ENCODE data around the gene UTS2B.

UTS2B gene, protein sequence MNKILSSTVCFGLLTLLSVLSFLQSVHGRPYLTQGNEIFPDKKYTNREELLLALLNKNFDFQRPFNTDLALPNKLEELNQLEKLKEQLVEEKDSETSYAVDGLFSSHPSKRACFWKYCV

DNA sequence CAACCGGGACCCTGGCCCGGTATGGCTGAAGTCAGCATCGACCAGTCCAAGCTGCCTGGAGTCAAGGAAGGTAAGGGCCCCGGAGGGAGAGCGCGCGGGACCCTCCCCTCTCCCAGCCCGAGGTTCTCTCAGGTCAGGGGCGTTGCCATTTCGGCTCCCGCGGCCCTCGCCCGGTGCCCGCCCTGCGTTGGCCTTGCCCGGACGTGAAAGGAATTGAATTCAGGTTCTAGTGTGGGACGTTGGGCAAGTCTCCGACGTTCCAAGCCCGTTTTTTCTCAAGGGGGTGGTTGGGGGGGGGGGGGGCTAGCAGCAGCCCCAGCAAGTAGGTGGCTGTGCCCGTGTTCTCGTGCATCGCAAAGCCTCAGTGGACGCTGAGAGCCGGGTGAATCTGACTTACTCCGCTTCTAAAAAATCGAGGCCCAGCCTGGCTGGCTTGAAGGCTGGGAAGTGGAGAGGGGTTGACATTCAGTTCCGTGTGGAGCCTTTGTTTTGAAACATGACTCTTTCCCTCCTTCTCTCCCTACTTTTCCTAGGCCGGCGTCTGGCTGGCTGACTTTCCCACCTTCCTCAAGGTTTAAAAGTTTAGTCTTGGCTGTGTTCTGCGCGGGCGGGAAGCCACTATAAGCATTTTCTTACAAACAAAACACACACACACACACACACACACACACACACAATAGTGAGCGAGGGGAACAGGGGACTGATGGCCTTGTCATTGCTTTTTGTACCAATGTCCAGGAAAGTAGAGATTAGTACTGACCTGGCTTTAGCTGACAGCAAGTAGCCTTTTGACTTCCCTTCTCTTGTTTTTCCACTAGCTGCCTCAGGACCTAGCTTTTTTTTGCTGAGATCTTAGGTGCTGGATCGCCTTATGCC, at the start of gene UTS2B:
Gene UTS2B, minus strand, starts transcription at position 873 of the 876 bp plus-strand sequence. CDS start 48,337 bp downstream, outside the sequence.
- peak; percentile 71 for DNase-seq

- no peak for DNase-seq
Measured at GRCh38 chr3:191380001-191380400, 49.7 kb upstream of the UTS2B start.

DNA sequence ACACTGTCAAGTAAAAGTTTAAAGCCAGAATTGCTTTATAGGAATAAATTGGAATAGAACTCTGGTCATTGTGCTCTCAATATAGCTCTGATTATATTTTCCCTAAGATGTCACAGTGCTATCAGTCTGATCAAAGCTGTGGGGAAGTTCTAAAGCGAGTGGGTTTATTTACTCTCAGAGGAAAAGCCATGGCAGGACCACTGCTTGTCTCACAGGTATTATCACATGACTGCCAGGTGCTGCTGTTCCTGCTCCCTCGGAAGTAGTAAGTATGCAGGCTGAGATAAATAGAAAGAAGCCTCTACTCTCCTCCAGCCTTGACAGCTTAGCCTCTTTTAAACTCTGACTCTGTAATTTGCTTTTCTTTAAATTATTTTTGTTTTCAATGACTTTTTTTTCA, 49.1 kb upstream of the UTS2B start:
- no peak for DNase-seq

- no peak for DNase-seq
Measured at GRCh38 chr3:191378142-191378812, 48.0 kb upstream of the UTS2B start.

DNA sequence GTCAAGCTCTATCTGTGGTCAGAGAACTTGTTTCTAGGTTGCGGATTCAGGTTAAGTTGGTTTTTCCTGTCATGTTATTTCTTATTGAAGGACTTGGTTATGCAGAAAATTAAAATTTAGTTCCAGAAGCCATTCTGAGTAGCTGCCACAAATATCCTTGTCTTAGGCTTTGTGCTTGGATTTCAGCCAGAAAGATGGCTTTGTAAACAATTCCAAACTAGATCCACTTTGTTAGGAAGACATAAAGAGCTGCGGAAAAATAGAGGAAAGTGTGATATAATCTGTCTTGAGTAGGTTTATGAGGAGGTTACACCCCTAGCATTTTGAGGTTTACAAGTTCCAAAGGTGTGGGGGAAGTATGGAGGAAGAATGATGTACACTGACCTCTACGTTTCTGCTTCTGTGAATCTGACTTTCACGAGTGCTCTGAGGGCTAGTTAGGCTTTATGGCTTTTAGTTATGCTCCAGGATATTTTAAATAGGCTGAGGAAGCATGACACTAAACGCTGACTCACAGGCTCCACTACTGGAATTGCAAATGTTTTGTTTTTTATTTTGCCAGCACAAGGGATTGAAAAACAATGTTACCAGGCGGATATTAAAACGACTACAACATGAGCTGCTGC, 46.3 kb upstream of the UTS2B start:
- no peak for DNase-seq

DNA sequence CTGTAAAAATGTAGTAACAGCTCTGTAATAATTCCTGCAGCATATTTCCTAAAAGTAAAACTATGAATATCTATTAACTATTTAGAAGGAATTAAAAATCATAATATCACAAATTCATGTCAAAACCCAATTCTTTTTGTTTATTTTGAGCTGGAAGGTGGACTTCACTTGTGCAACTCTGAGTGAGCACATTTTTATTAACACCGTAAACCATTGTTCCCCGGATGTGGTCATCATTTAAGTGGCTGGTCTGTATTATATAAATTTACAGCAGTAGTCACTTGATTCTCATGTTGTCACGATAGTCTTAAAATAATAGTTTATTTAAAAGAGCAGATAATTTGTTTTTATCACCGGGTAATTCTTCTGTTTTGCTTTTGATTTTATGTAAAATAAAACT, 43.0 kb upstream of the UTS2B start:
- no peak for DNase-seq

- no peak for DNase-seq
Measured at GRCh38 chr3:191372122-191372521, 41.8 kb upstream of the UTS2B start.

DNA sequence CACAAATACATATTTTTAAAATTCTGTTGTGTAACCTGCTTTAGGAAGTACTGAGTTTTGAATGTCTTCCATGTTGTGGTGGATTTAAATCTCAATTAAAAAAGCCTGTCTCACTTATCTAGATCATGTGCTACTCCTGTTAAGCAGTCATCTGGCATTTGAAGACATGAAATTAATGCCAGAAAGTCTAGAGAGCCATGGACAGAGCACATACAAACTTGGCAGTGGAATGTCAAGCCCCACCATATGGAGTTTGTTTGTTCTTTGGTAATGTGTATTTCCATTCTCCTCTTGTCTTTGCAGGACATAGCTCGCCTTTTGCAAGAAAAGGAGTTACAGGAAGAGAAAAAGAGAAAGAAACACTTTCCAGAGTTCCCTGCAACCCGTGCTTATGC, 39.3 kb upstream of the UTS2B start:
- no peak for DNase-seq

DNA sequence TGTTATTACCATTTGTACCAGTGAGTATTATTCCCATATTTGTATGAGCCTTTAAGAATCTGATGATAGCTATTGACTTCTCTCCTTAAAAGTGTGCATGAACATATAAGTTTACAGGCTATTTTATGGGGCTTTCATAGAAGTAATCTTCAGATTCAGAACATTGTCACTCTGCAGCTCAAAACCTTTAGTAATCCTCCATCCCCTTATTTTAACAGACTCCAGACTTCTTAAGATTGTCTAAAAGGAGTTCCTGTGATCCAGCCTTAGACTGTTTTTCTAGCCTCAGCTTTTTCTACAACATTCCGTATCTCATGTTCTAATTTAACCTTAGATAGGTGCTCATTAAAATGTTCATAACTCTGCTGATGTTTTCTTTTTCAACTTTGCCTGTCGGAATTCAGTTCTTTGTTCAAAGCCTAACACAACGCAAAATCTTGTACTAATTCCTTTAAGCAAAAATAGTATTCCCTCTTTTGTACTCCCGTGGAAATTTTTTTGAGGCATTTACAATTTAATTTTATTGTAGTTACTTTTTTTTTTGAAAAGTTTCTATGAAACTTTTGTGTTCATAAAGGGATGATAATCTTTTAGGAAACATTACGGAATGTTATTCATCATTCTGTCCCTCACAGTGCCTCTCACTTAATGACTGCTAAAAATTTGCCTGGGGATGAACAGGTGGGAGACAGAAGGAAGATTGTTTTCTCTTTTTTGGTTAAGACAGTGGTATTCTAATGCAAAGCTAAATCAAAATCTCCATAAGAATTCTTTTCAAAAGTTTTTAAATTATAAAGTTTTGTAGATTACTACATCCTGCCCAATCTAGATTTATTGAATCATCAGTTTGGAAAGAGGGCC, 38.7 kb upstream of the UTS2B start:
- no peak for DNase-seq

GRCh38 chr3:191366675-191367074, 36.3 kb upstream of the UTS2B start:
- DNase-seq, result no peak

- DNase-seq, result no peak
Measured at GRCh38 chr3:191363221-191363620, 32.9 kb upstream of the UTS2B start.

- DNase-seq, result no peak
Measured at GRCh38 chr3:191362524-191363090, 32.3 kb upstream of the UTS2B start.

DNA sequence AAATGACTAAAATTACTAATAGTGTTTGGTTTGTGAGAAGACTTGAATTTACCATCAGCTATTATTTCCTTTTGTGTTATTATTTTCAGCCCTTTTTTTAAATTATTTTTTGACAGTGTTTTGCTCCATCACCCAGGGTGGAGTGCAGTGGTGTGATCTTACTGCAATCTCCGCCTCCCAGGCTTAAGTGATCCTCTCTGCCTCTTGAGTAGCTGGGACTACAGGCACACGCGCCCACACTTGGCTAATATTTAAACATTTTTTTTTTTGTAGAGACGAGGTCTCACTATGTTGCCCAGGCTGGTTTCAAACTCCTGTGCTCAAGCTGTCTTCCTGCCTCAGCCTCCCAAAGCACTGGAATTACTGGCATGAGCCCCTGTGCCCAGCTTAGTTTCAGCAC, 31.7 kb upstream of the UTS2B start:
- DNase-seq, result no peak

DNA sequence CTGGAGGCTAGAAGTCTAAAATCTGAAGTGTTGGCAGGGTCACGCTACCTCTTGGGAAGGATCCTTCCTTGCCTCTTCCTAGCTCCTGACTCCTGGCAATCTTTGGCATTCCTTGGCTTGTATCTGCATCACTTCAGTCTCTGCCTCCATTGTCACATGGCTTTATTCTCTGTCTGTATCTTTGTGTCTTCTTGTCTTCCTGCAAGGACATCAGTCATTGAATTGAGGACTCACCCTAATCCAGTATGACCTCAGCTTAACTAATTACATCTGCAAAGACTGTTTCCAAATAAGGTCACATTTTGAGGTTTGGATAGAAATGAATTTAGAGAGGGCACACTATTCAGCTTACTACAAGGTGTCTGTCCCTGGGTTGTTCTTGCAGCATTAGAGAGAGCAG, 31.1 kb upstream of the UTS2B start:
- DNase-seq, result no peak

DNA sequence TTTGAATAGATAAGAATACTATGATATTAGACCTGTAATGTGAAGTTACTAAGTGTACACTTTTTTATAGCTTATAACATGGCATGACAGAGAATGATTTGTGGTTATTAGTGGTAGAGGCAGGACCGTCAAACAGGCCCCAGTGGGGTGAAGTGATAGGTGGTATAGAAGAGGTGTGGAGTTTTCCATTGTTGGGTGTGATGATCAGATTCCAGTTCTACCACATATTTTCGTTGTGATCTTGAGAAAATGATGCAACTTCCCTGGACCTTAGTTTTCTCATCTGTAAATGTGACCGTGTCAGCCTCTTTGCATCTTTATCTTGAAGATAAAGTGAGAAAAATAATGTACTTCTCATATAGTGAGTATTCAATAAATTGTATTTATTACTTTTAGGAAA, 30.3 kb upstream of the UTS2B start:
- no peak for DNase-seq

DNA sequence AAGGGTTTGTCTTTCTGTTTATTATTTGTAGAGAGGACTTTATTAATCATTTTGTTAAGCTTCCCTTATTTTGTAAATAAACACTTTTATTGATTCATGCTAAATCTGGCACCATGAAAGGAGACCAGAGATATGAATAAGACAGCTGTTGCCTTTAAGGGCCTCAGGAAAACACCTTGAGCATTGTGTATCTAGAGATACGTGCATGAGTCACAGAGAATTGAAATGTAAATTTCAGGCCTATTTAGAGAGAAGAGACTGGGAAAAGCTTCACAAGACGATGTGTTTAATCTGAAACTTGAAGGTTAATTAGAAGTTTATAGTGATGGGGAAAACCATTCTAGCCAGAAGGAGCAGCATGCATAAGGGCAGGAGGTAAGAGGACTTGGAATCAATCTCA, 28.6 kb upstream of the UTS2B start:
- no peak for DNase-seq

DNA sequence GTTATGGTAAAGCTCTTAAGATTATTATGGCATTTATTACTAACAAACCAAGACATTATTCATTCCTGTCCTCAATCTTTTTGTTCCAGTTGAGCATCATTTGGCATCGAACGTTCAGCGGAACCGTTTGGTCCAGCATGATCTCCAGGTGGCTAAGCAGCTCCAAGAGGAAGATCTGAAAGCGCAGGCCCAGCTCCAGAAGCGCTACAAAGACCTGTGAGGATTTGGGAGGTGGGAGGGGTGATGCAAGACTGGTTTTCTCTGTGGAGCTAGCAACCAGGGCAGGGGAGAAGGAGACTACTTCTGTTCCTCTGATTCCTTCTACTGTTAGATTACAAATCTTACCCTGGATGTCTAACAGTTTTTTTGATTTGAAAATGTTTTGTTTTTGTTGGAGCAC, 27.6 kb upstream of the UTS2B start:
- DNase-seq, result no peak

DNA sequence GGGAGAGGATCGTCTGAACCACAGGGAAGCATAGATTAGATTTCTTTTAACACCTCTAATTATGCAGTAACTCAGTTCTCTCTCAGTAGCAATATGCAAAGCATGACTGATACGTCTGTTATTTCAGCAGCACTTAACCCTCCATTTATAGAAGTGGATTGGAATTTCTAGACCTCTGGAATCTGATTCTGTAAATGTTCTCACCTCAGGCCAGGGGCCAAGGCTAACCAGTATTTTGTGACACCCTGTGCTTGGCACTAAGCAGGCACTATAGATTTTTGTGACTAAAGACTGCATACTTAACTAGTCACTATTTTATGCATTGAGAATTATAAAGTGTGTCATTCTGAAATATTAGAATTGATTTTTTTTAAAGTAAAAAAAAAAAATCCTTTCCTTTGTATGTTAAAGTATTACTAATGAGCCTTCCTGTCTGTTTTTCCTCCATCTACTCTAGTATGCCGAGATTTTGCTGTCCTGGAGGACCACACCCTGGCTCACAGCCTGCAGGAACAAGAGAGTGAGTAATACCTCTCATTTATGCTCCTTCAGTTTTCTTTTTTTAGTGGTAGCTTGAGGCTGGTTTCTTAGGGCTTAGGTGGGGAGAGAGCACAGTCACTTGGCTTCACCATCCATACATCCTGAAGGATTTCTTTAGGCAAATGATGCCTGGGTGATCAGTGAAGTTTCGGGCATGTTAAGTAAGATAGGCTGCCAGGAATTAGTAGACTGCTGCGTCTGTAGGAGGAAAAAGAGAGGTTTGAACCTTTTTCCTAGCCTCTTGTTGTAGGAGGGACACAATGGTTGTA, 26.5 kb upstream of the UTS2B start:
- DNase-seq, result no peak

- DNase-seq, result no peak
Measured at GRCh38 chr3:191355406-191355805, 25.1 kb upstream of the UTS2B start.

- no peak for DNase-seq
Measured at GRCh38 chr3:191353022-191353777, 22.9 kb upstream of the UTS2B start.

DNA sequence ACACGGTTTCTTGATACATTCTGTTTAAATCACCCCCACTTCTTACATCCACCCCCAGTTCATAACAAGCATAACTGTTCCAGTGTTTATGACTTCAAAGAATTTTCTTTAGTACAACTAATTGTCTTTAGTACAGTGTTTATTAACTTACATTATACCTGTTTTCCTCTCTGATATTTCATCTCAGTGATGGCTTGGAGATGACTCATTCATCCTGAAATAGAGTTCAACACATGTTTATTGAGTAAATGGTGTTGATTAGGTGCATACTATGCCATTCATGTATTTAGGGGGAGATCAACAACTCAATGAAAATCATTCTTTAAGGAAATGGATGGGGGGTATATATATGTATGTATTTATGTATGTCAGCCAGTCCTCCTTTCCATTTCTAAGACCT, 21.7 kb upstream of the UTS2B start:
- no peak for DNase-seq
